HG03442 (cell line): ENCODE results near the gene PANK1.
A peak's percentile ranks its signal among the peaks of the same experiment; 100 is the strongest.

Source experiments
- ATAC-seq: cut with Tn5 transposase; IDR thresholded peaks from one replicate; pipeline ENCODE4 v1.9.1; 2021; ENCODE audit warnings: mild to moderate bottlenecking, moderate library complexity; ENCODE audit not compliant: unreplicated experiment

The PANK1 gene

GRCh38 chr10:89644967-89645741, at the start of gene PANK1:
Gene PANK1 (minus strand): TSS chr10:89645242. CDS start chr10:89644891, 351 bp downstream.
- peak; percentile 36 for ATAC-seq

- ATAC-seq: no peak
Observed at GRCh38 chr10:89693176-89693575, 48.1 kb upstream of the PANK1 start.

DNA sequence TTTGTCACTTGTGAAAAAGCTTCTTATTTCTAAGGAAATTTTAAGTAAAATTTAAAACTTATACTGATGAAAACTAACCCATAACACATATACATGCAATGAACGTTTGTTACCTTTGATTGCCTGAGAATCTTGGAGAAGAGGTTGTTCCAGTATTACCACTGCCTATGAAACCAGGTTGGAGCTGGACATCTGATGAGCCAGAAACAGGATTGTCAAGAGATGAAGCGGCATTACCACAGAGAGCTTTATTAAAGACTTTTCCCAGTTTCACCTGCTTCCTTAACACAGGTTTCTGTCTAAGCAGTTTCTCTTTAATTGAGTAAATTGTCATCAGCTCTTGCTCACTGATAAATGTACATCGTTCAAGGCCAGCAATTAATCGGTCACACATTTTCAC, 47.4 kb upstream of the PANK1 start:
- no peak for ATAC-seq

DNA sequence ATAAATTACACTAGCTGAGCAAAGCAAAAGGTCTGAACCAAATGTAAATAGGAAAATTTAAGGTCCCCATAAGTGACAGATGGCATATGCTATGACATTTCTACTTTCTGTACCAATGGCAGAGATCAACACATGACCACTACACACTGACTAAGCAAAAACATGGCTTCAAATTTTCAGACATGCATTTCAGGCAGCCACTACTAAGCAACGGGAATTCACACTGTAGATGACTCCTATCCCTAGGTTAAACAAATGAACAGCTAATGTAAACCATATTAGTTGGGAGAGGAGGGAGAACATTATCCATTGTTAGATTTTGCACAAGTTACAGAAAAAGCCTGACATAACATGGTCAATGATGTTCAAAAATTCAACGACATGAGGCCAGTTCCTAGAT, 45.0 kb upstream of the PANK1 start:
- ATAC-seq: no peak

DNA sequence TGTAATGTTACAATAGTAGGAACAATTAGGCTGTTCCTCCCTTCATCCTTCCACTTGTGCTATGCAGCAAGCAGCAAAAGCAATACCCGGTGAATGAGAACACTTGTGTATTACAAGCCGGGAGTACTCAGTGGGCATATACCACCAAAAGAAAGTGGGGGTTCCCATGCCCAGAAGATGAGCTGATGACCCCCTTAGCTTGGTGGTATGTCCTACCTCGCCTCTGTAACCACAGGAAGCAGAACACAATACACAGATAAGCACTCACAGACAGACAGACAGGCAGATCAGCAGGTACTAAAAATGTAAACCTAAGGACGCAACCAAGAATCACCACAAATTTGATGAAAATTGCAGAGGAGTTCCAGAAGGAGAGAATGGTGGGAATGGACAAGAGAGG, 40.9 kb upstream of the PANK1 start:
- ATAC-seq: no peak

GRCh38 chr10:89684604-89685003, 39.6 kb upstream of the PANK1 start:
- ATAC-seq: no peak

- no peak for ATAC-seq
Observed at GRCh38 chr10:89683883-89684282, 38.8 kb upstream of the PANK1 start.

- peak; percentile 60 for ATAC-seq
Observed at GRCh38 chr10:89679986-89680385, 34.9 kb upstream of the PANK1 start.

DNA sequence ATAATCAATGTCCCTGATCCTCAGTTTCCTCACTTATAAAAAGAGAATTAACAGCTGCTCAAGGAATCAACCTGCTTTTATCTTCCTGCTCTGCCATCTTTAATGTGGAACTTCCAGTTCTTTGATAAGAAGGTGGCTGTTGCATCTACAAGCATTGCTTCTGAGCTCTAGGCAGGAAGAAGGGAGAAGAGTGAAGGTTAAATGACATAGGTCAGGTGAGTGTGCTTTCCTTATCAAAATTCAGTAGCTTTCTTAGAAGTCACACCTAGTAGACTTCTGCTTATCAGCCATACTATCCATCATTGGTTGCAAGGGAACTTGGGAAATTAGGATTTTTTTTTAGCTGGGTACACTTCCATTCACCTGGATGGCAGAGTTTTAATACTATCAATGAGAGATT, 32.3 kb upstream of the PANK1 start:
- ATAC-seq: no peak

DNA sequence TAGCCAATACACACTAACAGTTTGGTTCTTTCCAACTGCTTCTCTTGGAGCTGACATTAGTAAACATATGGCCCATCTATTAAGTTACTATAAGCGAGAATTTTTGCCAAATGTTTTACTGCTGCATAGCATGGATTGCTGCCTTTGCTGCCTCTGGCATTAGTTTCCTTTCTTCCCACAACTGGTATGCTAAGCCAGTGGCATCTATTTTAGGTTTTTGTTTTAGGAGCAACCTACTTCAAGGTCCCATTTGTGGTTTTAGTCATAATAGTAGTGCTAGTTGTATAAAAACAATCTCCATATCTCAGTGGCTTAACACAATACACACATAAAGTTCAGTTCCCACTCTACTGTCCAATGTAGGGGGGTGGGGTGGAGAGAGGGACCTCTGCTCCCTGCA, 25.9 kb upstream of the PANK1 start:
- no peak for ATAC-seq

- ATAC-seq: no peak
Observed at GRCh38 chr10:89669985-89670384, 24.9 kb upstream of the PANK1 start.

DNA sequence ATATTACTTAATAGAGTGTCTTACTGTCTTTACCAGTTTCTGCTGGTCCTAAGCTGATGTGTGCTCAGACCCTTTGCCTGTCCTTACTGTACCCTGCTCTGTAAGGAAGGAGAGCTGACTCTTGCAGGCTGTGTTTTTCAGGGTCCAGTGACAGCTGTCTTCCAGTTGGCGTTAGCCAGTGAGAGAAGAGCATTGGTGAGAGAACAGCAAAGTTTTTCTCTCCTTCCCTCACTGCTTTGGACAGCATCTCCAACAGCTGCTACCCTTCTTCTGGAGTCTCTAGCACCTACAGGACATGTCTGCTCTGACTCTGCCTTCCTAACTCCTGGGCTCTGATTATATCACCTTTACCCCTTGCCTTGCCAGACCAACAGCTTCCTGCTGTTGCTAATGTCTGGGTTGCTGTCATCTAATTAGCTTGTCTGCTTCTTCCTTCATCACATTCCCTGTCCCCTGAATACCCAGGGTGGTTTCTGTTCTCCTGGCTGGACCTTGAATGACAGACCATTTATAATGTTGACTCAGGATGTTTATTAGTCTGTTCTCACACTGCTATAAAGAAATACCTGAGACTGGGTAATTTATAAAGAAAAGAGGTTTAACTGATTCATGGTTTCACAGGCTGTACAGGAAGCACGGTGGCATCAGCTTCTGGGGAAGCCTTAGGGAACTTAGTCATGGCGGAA, 23.5 kb upstream of the PANK1 start:
- no peak for ATAC-seq

DNA sequence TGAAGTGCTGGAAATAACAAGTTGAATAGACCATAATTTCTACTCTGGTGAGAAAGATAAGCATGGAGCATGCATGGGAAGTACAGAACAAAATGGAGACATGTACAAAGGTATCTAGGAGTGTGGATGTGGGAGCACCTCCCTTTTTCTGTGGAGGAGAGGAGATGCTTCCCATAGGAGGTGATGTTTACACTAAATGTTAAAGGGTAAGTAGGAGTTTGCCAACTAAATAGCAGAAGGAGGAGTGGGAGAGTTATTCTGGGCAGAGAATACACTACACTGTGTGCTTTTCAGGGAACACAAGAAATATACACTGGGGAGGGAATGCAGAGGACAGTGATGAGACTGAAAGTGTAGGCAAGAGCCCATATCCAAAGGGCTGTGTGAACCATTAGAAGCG, 21.1 kb upstream of the PANK1 start:
- no peak for ATAC-seq

DNA sequence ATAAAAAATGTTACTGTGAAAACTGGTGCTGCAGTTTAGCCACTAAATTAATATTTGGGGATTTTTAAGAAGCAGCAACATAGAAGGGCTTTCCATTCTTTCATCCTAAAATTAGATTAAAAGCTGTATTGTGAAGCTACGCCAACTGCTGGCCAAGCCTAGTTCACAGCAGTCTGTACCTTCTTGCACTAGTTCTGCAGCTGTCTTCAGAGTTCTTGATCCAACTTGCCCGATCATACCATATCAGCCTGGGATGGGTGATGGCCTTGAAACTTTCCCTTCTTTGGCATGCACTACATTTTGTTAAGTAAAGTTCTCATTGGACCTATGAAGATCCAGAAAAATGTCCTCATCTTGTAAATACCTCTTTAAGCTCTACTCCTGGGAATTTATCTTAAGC, 20.3 kb upstream of the PANK1 start:
- ATAC-seq: no peak

DNA sequence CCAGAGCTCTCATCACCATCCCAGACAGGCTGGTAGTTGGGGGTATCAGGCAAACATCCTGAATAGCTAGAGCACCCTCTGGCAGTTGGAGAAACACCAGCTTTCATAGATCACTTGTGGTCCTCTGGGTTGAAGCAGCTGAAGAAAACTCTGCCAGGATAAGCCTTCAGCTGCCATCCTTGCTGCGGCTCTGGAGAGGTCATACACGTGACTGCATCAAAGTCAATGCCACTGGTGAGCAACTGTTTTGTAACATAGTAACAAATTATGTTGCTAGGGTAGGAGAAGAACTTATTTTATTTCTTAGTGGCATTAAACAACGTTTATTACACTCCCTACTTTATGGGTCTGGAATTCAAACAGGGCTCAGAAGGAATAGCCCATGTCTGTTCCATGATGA, 19.2 kb upstream of the PANK1 start:
- ATAC-seq: no peak

DNA sequence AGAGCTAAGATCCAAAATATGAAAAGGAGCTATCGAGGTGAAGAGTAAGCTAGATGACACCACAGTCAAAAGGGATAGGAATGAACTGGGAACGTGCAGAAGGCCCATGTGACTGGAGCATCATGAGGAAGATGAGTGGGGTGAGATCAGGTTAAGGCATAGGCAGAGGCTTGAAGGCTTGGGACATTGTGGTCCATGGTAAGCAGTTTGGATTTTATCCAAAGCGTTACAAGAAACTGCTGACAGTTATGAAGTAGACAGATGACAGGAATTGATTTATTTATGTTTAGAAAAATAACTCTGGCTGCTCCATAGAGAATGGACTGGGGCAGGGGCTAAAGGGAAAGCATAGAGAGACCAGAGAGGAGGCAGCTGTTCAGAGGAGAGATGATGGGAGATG, 18.1 kb upstream of the PANK1 start:
- no peak for ATAC-seq

DNA sequence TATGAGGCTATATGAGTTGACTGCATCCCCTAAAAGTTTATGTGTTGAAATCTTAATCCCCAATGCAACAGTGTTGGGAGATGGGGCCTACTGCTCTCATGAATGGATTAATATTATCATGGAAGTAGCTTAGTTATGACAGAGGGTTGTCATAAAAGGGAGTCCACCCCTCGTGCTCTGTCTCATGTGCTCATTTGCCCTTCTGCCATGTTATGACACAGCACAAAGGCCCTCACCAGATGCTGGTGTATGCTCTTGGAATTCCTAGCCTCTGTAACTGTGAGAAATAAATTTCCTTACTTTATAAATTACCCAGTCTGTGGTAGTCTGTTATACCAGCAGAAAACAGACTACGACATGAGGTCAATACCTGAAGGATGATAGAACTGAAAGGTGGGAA, 17.6 kb upstream of the PANK1 start:
- no peak for ATAC-seq

GRCh38 chr10:89659143-89660131, 14.4 kb upstream of the PANK1 start:
- ATAC-seq: no peak

GRCh38 chr10:89657302-89657701, 12.3 kb upstream of the PANK1 start:
- ATAC-seq: no peak

DNA sequence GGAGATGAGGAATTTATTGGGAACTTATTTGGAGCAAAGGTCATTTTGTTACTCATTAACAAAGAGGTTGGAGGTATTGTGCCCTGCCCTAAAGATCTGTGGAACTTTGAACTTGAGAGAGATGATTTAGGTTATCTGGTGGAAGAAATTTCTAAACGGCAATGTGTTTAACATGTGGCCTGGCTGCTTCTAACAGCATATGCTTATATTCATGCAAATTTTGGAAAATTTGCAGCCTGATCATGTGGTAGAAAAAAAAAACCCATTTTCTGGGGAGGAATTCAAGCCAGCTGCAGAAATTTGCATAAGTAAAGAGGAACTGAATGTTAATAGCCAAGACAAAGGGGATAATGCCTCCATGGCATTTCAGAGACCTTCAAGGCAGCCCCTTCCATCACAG, 10.7 kb upstream of the PANK1 start:
- no peak for ATAC-seq

- ATAC-seq: peak; percentile 62
Observed at GRCh38 chr10:89653410-89653869, 8.4 kb upstream of the PANK1 start.
